DND-41 (cell line): ENCODE measurements around the gene FDX1.

Experiments
- ATAC-seq: fragments of 200-7000 bp; cut with Tn5 transposase; 3 replicates; pipeline ENCODE4 v1.9.1; 2021; ENCODE audit warnings: low read depth; ENCODE audit not compliant: insufficient read depth
- DNase-seq: peaks from one replicate; pipeline ENCODE4 v3.0.0-alpha.2; 2020
- H2AFZ ChIP-seq: 2 replicates; pipeline ENCODE4 v1.6.0; 2012; ENCODE audit warnings: low read depth, low read length
- H3K27ac ChIP-seq: 2 replicates; pipeline ENCODE4 v1.5.1; 2012; ENCODE audit warnings: low read length, inconsistent platforms
- H3K27me3 ChIP-seq: fragments of 200-600 bp; sonication (generic); 2 replicates; pipeline ENCODE4 v1.6.0; 2012; ENCODE audit warnings: low read length, mild to moderate bottlenecking, inconsistent platforms; ENCODE audit not compliant: insufficient read depth, poor library complexity
- H3K36me3 ChIP-seq: 2 replicates; pipeline ENCODE4 v1.5.1; 2012; ENCODE audit warnings: low read length, inconsistent platforms; ENCODE audit not compliant: insufficient read depth
- H3K4me1 ChIP-seq: 2 replicates; pipeline ENCODE4 v1.5.1; 2012; ENCODE audit warnings: mild to moderate bottlenecking, low read length; ENCODE audit not compliant: insufficient read depth
- H3K4me2 ChIP-seq: 2 replicates; pipeline ENCODE4 v1.6.0; 2012; ENCODE audit warnings: mild to moderate bottlenecking, moderate library complexity, low read length, inconsistent platforms; ENCODE audit not compliant: insufficient read depth
- H3K4me3 ChIP-seq, 2 experiments: fragments of 200-600 bp in 1 of 2; shearing (Covaris generic) in 1 of 2; 2 replicates each; pipeline ENCODE4 v1.5.1; 2012 to 2016; ENCODE audit warnings: inconsistent platforms in 2 of 2, low read length in 2 of 2, mild to moderate bottlenecking in 2 of 2, low read depth in 1 of 2, moderate library complexity in 1 of 2
- H3K79me2 ChIP-seq: 2 replicates; pipeline ENCODE4 v1.6.0; 2012; ENCODE audit warnings: low read length, inconsistent platforms; ENCODE audit not compliant: insufficient read depth
- H3K9ac ChIP-seq: 2 replicates; pipeline ENCODE4 v1.6.0; 2012; ENCODE audit warnings: low read depth, mild to moderate bottlenecking, inconsistent platforms, low read length, moderate library complexity
- H3K9me3 ChIP-seq: 2 replicates; pipeline ENCODE4 v1.5.1; 2012; ENCODE audit warnings: low read length, moderate library complexity, mild to moderate bottlenecking, inconsistent platforms; ENCODE audit not compliant: insufficient read depth, severe bottlenecking
- H4K20me1 ChIP-seq: 2 replicates; pipeline ENCODE4 v1.6.0; 2012; ENCODE audit warnings: low read length; ENCODE audit not compliant: insufficient read depth
- CTCF ChIP-seq: IDR thresholded peaks from 2 replicates; pipeline ENCODE4 v1.5.1; 2012; ENCODE audit warnings: borderline replicate concordance, low read length, moderate library complexity, mild to moderate bottlenecking; ENCODE audit not compliant: poor library complexity, severe bottlenecking; ENCODE audit errors: extremely low read depth
- EZH2 ChIP-seq: IDR thresholded peaks from 3 replicates; pipeline ENCODE4 v1.6.1; 2012; ENCODE audit warnings: borderline replicate concordance, low read depth, mild to moderate bottlenecking, moderate library complexity, low read length, inconsistent platforms; ENCODE audit not compliant: severe bottlenecking

FDX1 gene

GRCh38 chr11:110470716-110471115 is 41.0 kb downstream of the FDX1 start:
- no peaks in the 10 kb centered on the region for H4K20me1 ChIP-seq
- H3K27me3 ChIP-seq = no peaks in the 10 kb centered on the region
- no peaks in the 10 kb centered on the region for H3K36me3 ChIP-seq
- H2AFZ ChIP-seq = no peak overlapping the region
- H3K9ac ChIP-seq = no peak overlapping the region
- TF ChIP-seq CTCF = no peak
- no peak for TF ChIP-seq EZH2
- H3K4me3 ChIP-seq = no peak overlapping the region
- no peaks in the 10 kb centered on the region for H3K4me1 ChIP-seq
- H3K79me2 ChIP-seq = no peaks in the 10 kb centered on the region
- no peak for DNase-seq
- no peak for ATAC-seq
- no peak overlapping the region for H3K4me2 ChIP-seq
- H3K9me3 ChIP-seq = no peaks in the 10 kb centered on the region
- no peak overlapping the region for H3K27ac ChIP-seq

- H3K36me3 ChIP-seq = no peaks in the 10 kb centered on the region
- TF ChIP-seq CTCF (no peak), EZH2 (no peak)
- no peak overlapping the region for H3K4me3 ChIP-seq
- H2AFZ ChIP-seq = no peak overlapping the region
- no peaks in the 10 kb centered on the region for H3K4me1 ChIP-seq
- no peak for ATAC-seq
- H4K20me1 ChIP-seq = no peaks in the 10 kb centered on the region
- no peaks in the 10 kb centered on the region for H3K9me3 ChIP-seq
- no peak for DNase-seq
- no peaks in the 10 kb centered on the region for H3K79me2 ChIP-seq
- no peak overlapping the region for H3K9ac ChIP-seq
- no peak overlapping the region for H3K4me2 ChIP-seq
- no peaks in the 10 kb centered on the region for H3K27me3 ChIP-seq
- H3K27ac ChIP-seq = no peak overlapping the region
Measured at GRCh38 chr11:110471371-110471770, 41.6 kb downstream of the FDX1 start.

- no peak for DNase-seq
- Histone ChIP-seq H3K36me3 (no peaks in the 10 kb centered on the region), H4K20me1 (no peaks in the 10 kb centered on the region), H2AFZ (no peak overlapping the region), H3K27me3 (no peaks in the 10 kb centered on the region), H3K4me2 (no peak overlapping the region), H3K79me2 (no peaks in the 10 kb centered on the region), H3K9me3 (no peaks in the 10 kb centered on the region), H3K4me1 (no peaks in the 10 kb centered on the region), H3K27ac (no peak overlapping the region), H3K9ac (no peak overlapping the region), H3K4me3 (no peak overlapping the region)
- TF ChIP-seq EZH2 = no peak
- no peak for TF ChIP-seq CTCF
- no peak for ATAC-seq
Measured at GRCh38 chr11:110472858-110473257, 43.1 kb downstream of the FDX1 start.

GRCh38 chr11:110473706-110474105 is 44.0 kb downstream of the FDX1 start:
- Histone ChIP-seq H3K36me3 (no peaks in the 10 kb centered on the region), H3K4me1 (no peaks in the 10 kb centered on the region), H2AFZ (no peak overlapping the region), H3K4me2 (no peak overlapping the region), H3K9me3 (no peaks in the 10 kb centered on the region), H3K9ac (no peak overlapping the region), H4K20me1 (no peaks in the 10 kb centered on the region), H3K79me2 (no peaks in the 10 kb centered on the region), H3K27ac (no peak overlapping the region), H3K27me3 (no peaks in the 10 kb centered on the region), H3K4me3 (no peak overlapping the region)
- no peak for TF ChIP-seq CTCF
- no peak for TF ChIP-seq EZH2
- DNase-seq (no peak), ATAC-seq (no peak)
